ENCODE measurements around the gene BRICD5.
A peak's percentile ranks its signal among the peaks of the same experiment; 100 is the strongest.

Gene BRICD5

GRCh38 chr16:2196981-2197511 lies 13.6 kb downstream of the BRICD5 start:
- DNase-seq = no peak

- no peak for DNase-seq
These were observed 14.3 kb downstream of the BRICD5 start, which contains the start of gene CASKIN1 for GRCh38 chr16:2196162-2196980. Gene CASKIN1, minus strand, starts transcription at chr16:2196605. Its CDS starts 173 bp downstream, at chr16:2196432.

DNA sequence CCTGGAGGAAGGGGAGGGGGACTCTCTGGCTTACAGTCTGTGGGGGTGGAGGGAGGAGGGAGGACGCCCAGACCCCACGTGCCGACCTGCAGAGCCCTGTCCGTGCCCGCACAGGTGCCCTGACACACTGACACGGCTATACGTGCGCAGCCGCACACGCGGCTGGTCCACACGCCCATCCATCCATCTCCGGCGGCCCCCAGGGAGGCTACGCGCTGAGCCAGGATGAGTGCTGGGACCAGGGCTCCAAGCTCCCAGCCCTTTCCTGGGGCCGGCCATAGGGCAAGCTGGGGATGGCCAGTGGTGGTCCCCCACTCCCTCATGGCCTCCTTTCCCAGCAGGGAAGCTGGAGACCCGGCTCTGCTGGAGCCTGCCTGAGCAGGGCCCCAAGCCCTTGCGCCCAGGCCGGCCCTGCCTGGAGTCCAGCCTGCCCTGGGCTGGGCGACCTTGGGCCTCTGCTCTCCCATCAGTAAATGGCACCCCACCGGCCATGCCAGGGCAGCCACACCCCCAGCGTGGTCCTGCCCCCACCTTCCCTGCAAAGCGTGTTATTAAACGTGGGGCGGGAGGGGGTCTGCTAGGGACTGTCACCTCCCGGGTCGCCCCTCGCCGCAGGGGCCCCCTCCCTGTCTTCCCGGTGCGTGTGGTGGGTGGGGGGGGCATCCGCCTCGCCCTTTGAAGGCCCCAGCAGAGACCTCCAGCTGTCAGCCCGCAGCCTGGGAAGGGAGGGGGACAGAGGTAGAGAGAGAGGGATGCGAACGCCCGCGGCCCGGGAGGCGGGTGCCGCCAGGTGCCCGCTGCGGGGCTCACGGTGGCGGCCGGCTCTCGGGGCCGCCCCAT lies 15.1 kb downstream of the BRICD5 start:
- no peak for DNase-seq

DNA sequence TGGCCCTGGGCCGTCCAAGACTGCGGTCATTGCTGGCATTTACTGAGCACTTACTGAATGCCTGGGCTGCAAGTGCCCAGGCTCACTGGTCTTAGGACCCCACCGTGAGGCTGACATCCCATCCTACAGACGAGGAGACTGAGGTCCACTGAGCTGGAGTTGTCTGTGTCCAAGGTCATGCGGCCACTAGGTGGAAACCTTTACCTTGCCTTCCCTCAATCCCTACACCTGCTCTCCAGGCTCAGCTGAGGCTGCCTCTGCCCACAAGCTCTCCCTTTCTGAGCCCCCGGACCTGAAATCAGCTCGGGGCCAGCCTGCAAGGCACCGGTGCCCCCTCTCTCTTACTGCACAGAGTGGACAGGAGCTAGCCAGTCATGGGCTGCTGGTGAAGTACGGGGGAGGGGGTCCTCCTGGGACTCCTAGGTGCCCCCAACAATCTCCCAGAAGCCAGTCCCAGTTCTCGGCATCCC lies 15.8 kb downstream of the BRICD5 start:
- no peak for DNase-seq

DNA sequence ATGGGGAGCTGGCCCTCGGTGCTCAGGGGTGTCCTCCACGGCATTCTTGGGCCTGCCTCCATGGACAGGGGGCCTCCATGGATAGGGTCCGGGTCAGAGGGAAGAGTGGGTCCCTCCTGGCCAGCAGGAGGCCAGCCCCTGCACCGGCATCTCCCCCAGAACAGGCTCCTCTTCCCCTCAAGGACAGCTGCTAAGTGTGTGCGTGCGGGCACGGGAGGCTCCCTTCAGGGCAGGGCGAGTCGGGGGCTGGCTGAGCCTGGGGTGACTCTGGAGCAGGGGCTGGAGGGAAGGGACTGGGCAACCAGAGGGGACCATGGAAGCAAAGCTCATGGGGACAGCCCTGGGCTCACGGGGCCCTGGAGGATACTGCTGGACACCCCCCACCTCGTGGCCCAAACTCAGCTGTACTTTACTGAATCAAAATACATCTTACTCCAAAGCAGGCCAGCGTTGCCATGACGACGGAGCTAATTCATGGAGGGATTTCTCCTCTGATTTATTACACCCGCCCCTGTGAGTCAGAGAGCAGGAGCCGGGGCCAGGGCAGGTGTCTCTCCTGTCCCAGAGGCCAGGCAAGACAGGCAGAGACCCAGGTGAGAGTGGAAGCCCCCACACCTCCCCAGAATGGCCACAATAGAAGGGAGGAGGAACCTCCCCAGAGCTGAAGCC lies 16.4 kb downstream of the BRICD5 start:
- peak; percentile 34 for DNase-seq

GRCh38 chr16:2191446-2191706 lies 19.3 kb downstream of the BRICD5 start:
- no peak for DNase-seq

- no peak for DNase-seq
These were observed 19.8 kb downstream of the BRICD5 start for GRCh38 chr16:2190659-2191445.

DNA sequence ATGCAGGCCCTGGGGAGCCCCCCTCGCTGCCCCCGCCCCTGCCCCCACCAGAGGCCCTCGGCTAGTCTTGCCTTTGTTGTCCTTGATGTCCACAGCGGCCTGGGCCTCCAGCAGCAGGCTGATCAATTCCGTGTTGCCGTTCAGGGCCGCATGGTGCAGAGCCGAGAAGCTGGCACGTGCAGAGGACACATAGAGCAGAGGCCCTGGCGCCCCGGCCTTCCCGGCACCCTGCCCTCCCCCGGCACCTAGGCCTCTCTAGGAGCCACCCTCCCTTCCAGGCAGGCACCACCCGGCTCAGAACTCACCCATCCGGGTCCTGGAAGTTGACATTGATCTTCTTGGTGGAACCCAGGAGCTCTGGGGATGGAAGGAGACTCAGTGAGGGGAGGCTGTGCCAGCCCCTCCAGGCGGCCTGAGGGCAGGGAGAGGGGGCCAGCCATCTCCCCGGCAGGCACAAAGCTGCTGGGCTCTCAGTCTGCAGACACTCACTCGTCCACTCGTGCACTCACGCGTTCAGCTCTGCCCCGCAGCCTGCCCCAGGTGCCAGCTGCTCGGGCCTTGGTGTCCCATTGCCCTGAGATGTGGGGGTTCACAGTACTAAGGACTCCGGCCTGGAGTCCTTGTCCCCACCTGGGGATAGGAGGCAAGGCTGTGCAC lies 20.5 kb downstream of the BRICD5 start:
- no peak for DNase-seq

GRCh38 chr16:2189252-2189893 lies 21.3 kb downstream of the BRICD5 start:
- DNase-seq = no peak

DNA sequence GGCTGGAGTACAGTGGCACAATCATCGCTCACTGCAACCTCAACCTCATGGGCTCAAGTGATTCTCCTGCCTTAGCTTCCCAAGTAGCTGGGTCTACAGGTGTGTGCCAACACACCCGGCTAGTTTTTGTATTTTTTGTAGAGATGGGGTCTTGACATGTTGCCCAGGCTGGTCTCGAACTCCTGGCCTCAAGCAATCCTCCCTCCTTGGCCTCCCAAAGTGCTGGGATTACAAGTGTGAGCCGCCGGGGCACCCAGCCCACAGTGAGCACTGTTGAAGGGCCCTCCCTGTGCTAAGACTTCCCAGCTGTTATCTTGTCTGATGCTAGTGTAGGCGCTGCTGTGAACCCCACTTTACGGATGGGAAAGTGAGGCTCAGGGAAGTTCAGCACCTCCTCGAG lies 22.3 kb downstream of the BRICD5 start:
- DNase-seq = no peak

DNA sequence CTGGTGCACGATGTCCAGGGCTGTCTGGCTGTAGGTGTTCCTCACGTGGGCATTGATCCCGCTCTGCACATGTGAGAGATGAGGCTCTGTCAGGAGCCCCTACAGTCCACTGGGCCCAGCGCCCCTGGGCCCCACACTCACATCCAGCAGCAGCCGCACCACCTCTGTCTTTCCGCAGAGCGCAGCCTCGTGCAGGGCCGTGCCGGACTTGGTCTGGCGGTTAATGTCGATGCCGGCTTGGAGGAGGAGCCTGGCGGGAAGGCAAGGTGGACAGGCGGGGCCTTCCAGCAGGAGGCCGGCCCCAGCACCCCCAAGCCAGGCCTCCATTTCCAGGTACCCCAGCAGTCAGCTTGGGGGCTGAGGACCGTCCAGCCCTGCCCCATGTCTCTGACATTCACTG lies 23.5 kb downstream of the BRICD5 start:
- DNase-seq = no peak

DNA sequence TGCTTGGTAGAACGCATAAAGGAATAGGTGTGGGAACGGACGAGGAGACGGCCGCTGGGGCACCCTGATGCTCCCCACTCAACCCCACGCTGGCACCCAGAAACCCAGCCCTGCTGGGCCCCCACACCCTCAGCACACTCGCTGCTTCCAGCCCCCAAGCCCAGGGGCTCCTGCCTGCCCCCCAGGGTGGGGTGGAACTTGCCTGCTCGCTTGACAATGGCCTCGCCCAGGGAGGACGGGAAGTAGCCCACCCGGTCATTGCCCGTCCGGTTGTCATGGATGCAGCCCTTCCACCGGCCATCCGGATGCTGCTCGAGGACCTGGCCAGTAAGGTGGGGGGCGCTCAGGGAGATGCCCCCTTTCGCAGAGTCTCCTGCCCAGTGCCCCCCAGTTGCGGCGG lies 24.2 kb downstream of the BRICD5 start:
- no peak for DNase-seq

GRCh38 chr16:2186064-2186463 lies 24.6 kb downstream of the BRICD5 start:
- no peak for DNase-seq

GRCh38 chr16:2184962-2185361 lies 25.7 kb downstream of the BRICD5 start:
- DNase-seq = no peak

GRCh38 chr16:2184346-2184745 lies 26.3 kb downstream of the BRICD5 start:
- no peak for DNase-seq

DNA sequence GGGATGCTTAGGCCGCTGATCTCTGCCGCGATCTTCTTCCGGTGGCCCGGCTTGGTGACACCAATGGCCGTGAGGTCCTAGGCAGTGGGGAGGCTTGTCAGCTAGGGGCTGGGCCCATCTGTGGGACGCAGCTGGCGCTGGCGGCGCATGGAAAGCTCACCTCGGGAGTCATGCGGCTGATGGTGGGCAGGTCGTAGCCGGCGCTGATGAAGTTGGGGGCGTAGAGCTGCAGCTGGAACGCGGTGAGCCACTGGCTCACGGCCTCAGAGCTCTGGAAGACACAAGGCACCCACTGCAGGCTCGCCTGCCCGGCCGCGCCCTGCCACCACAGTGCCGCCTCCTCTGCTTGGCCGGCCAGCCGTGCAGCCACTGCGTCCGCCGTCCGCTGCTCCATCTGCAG lies 27.0 kb downstream of the BRICD5 start:
- DNase-seq = no peak

GRCh38 chr16:2181952-2182351 lies 28.7 kb downstream of the BRICD5 start:
- no peak for DNase-seq

DNA sequence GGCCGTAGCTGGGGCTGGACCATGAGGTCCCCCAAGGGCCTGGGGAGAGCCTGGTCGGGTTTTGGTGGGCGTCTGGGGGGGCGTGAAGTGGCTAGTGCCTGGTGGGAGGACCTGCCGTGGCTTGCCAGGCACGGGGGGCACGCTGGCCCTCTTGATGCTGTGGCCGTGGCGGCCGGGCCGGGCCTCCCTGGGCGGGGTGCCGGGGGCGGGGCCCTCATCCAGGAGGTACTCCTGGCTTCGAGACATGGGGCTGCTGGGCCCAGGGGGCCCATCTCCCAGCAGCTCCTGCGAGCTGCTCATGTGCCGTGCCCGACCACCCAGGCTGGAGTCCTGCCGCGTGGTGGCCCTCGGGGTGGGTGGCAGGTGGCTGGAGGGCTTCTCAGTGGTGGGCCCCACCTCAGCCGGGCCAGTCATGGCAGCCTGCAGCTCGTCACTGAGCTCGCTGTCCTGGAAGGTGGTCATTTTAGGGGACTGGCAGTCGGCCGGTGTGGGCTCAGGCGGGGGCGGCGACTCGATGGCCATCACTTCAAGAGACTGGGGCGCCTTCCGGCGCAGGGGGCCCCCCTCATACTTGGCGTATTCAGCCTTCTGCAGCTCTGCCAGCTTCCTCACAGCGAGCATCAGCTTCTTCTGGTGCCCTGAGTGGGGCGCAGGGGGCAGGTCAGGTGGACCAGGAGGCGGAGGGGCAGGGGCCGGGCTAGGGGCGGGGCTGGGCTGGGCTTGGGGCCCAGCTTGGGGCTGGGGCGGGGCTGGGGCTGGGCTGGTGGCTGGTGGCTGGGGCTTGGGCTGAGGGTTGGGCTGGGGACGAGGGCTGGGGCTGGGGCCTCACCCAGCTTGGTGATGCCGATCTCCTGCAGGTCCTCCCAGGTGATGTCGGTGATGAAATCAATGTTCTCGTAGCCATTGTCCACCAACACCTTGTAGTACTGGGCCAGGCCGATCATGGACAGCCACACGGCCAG lies 29.4 kb downstream of the BRICD5 start:
- no peak for DNase-seq

GRCh38 chr16:2180461-2180860 lies 30.2 kb downstream of the BRICD5 start:
- no peak for DNase-seq

GRCh38 chr16:2179576-2179975 lies 31.1 kb downstream of the BRICD5 start:
- no peak for DNase-seq
